A673 (cell line): ENCODE data around the gene TBC1D28. TPM values are rescaled to one million over a fixed set of nuclear protein-coding genes. Genes with fewer than 3 reads are reported as not detected.
"Not testable (repeated sequence)": the region's sequence is repeated elsewhere in the genome, so short reads cannot be mapped to it uniquely, and the experiment has no call there.

Experiments
- BruUV-seq: library from RNA; stranded (reverse); fragments of 400-500 nt; replicated peaks from 2 replicates; lab custom pipeline; 2021; lab: Mats Ljungman, UMichigan
- CTCF ChIA-PET: fragments of 300-600 bp; sonication (Branson Sonifier 250); formaldehyde crosslinking; loops from one replicate; lab custom pipeline; 2022; ENCODE audit warnings: antibody characterized with exemption; lab: Charles Lee
- POLR2A ChIA-PET: fragments of 300-600 bp; sonication (Branson Sonifier 250); formaldehyde crosslinking; loops from one replicate; lab custom pipeline; 2022; ENCODE audit warnings: antibody characterized with exemption; ENCODE audit not compliant: low non-redundant PET; lab: Charles Lee
- DNase-seq: peaks from one replicate; pipeline ENCODE4 v3.0.0-alpha.2; 2015; ENCODE audit warnings: low spot score
- H3K27ac ChIP-seq: fragments of 200-600 bp; sonication (generic); 2 replicates; pipeline ENCODE4 v1.5.1; 2016; ENCODE audit warnings: mixed run types, low read depth, mild to moderate bottlenecking, mixed read lengths, antibody characterized with exemption, low read length; ENCODE audit not compliant: poor library complexity, severe bottlenecking
- H3K27me3 ChIP-seq: fragments of 200-600 bp; sonication (generic); replicated peaks from 2 replicates; pipeline ENCODE4 v1.6.1; 2017; ENCODE audit warnings: mixed run types, low read depth, mild to moderate bottlenecking, mixed read lengths, antibody characterized with exemption, low read length; ENCODE audit not compliant: insufficient read depth, poor library complexity
- H3K36me3 ChIP-seq: fragments of 200-600 bp; sonication (generic); 2 replicates; pipeline ENCODE4 v1.6.1; 2016; ENCODE audit warnings: mixed run types, mild to moderate bottlenecking, mixed read lengths, antibody characterized with exemption, low read length; ENCODE audit not compliant: insufficient read depth, poor library complexity, severe bottlenecking
- H3K4me1 ChIP-seq: fragments of 200-600 bp; sonication (generic); 2 replicates; pipeline ENCODE4 v1.6.1; 2017; ENCODE audit warnings: mixed run types, mild to moderate bottlenecking, mixed read lengths, antibody characterized with exemption, low read length; ENCODE audit not compliant: insufficient read depth, poor library complexity, severe bottlenecking
- H3K4me3 ChIP-seq: fragments of 200-600 bp; sonication (generic); 2 replicates; pipeline ENCODE4 v1.5.1; 2016; ENCODE audit warnings: low read depth, mixed run types, mild to moderate bottlenecking, mixed read lengths, low read length; ENCODE audit not compliant: poor library complexity, severe bottlenecking
- H3K9me3 ChIP-seq: fragments of 200-600 bp; sonication (generic); 2 replicates; pipeline ENCODE4 v1.6.1; 2016; ENCODE audit warnings: mixed run types, low read depth, mild to moderate bottlenecking, mixed read lengths, antibody characterized with exemption, low read length; ENCODE audit not compliant: poor library complexity, severe bottlenecking
- intact Hi-C: fragments of 100-400 bp; cut with micrococcal nuclease; formaldehyde crosslinking; loops from one replicate; pipeline ENCODE4 v1.10.0; 2022; ENCODE audit not compliant: unreplicated experiment
- total RNA-seq: library from RNA; stranded (reverse); gene quantifications from 2 replicates; pipeline ENCODE4 v1.2.3, GENCODE V29; 2021

The TBC1D28 gene
- total RNA-seq, 1 experiment from 2014 or later = not detected

DNA sequence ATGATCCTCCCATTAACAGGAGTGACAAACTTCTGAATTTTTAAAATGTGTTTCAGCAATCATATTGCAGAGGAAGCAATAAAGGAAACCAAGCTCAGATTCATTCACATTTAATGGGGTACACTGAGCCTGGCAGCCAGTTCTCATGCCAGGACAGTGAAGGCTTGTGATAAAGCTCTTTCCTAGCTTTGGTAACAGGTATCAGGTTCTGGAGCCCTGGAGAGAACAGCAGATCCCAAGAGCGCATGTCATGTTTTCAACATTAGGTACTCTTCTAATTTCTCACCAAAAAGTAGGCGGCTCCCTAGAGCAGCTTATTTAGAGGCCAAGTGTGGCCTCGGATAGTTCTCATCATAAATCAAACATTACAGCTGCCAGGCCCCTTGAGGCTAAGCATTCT, 23.3 kb upstream of the TBC1D28 start:
- H3K27me3 ChIP-seq, H3K9me3 ChIP-seq, POLR2A ChIA-PET, BruUV-seq, DNase-seq, H3K27ac ChIP-seq, H3K4me1 ChIP-seq, H3K4me3 ChIP-seq, CTCF ChIA-PET, intact Hi-C loops: not testable (repeated sequence)
- H3K36me3 ChIP-seq = peaks cover 24% of the 10 kb centered on the region

DNA sequence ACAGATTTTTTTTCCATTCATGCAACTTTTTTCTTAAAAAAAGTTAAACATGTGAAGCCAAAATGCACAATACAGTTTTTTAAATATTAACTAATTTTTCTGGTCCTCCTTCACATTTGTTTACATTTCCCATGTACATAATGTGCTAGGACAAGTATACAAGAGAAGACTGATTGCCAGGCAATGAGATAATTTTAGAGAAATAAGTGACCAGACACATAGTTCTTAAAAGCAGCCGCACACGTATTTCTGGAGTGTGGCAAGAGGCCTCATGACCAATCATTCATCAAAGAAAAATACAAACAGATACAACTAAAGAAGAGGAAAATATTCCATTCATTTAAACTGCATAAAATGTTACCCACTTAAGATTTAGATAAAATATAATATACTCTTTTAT, 22.1 kb upstream of the TBC1D28 start:
- peaks cover 14% of the 10 kb centered on the region for H3K36me3 ChIP-seq
- H3K27ac ChIP-seq, BruUV-seq, POLR2A ChIA-PET, H3K4me3 ChIP-seq, intact Hi-C loops, CTCF ChIA-PET, H3K9me3 ChIP-seq, H3K4me1 ChIP-seq, DNase-seq, H3K27me3 ChIP-seq: not testable (repeated sequence)

DNA sequence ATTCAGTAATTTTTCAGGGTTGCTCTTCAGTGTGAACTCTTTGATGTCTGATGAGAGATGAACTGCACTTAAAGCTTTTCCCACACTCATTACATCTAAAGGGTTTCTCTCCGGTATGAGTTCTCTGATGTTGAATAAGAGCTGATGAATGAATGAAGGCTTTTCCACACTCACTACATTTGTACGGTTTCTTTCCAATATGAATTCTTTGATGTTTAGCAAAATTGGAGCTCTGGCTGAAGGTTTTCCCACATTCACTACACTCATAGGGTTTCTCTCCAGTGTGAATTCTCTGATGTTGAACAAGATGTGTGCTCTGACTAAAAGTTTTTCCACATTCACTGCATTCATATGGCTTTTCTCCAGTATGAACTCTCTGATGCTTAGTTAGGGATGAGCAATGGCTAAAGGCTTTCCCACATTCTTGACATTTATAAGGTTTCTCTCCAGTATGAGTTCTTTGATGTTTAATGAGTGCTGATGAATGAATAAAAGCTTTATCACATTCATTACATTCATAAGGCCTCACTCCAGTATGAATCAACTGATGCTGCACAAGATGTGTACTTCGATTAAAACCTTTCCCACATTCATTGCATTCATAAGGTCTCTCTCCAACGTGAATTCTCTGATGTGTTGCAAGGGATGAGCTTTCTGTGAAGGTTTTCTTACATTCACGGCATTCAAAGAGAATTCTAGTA, 17.9 kb upstream of the TBC1D28 start:
- intact Hi-C loops, H3K4me1 ChIP-seq, BruUV-seq, H3K36me3 ChIP-seq, H3K27ac ChIP-seq, POLR2A ChIA-PET, DNase-seq, H3K27me3 ChIP-seq, CTCF ChIA-PET, H3K4me3 ChIP-seq: not testable (repeated sequence)
- peaks cover 11% of the 10 kb centered on the region for H3K9me3 ChIP-seq

DNA sequence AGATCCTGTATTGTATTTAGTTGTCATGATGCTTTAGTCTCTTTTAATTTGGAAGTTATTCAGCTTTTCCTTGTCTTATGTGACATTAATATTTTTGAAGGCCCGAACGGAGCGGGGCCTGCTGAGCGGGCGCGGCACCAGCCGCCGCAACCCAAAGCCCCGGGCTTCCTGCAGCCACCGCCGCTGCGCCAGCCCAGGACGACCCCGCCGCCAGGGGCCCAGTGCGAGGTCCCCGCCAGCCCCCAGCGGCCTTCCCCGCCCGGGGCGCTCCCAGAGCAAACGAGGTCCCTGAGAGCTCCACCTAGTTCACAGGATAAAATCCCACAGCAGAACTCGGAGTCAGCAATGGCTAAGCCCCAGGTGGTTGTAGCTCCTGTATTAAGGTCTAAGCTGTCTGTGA, 5.9 kb upstream of the TBC1D28 start:
- BruUV-seq, H3K36me3 ChIP-seq, H3K27ac ChIP-seq, H3K4me1 ChIP-seq, POLR2A ChIA-PET, H3K4me3 ChIP-seq, DNase-seq, H3K9me3 ChIP-seq, intact Hi-C loops, H3K27me3 ChIP-seq: not testable (repeated sequence)
- CTCF ChIA-PET = interaction anchor here (0.6 kb wide), 1 partner anchor 25 kb away, joined by 3 read pairs; no protein-coding TSS in a partner anchor

DNA sequence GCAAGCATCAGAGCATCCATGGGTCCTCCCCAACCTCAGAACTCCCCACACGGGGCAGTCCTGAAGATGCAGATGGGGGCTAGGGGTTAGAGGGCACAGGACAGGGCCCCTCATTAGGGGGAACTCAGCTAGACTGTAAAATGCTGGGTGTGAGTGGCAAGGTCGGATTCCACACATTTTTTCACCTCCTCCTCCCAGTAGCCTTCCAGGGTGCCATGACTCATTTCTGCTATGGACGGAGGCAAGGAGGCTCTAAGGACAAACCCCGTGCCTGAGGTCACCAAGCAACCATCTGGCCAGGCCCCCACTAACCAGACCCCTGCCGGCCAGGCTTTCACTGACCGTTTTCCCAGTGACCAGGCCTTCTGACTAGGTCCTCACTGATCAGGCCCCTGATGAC, 1.1 kb downstream of the TBC1D28 start:
- H3K36me3 ChIP-seq, H3K4me1 ChIP-seq, BruUV-seq, H3K27me3 ChIP-seq, POLR2A ChIA-PET, H3K4me3 ChIP-seq, H3K9me3 ChIP-seq, CTCF ChIA-PET, DNase-seq, H3K27ac ChIP-seq, intact Hi-C loops: not testable (repeated sequence)

DNA sequence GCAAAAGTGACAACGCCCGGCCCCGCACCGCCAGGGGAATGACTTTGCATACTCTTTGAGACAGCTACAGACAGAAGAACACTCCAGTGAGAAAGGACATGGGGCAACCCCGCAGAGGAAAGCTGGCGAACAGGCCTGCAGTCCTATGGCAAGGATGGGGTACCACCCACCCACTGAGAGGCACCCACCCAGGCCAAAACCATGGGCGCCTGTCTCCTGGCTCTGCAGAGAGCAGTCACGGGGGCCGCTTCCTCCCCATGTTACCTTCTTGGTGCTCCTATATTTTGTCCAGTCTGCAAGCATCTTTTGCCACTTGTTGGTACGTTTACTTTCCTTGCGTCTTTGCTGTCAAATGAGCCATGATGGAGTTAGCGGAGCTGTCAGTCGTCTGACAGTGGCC, 5.8 kb downstream of the TBC1D28 start:
- CTCF ChIA-PET, BruUV-seq, intact Hi-C loops, H3K4me1 ChIP-seq, POLR2A ChIA-PET, H3K4me3 ChIP-seq, H3K27me3 ChIP-seq, H3K9me3 ChIP-seq, H3K27ac ChIP-seq, DNase-seq, H3K36me3 ChIP-seq: not testable (repeated sequence)

DNA sequence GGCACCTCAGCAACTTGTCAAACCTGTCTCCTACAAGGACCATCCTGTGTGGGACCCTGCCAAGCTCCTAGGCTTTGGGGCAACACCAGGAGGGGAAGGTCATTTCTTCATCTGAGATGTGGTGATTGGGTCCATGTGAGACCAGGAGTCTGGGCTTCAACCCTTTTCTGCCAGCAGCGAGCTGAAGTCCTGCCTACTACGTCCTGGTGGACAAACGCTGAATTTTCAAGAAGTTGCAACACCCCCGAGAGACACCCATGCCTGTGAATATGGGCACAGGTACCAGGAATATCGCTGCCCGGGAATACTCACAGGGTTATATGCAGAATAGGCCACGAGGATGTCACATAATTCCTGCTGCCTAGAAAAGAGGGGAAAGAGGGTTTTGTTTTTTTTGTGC, 8.0 kb downstream of the TBC1D28 start:
- H3K27ac ChIP-seq, H3K4me3 ChIP-seq, POLR2A ChIA-PET, H3K9me3 ChIP-seq, CTCF ChIA-PET, H3K4me1 ChIP-seq, BruUV-seq, H3K36me3 ChIP-seq, H3K27me3 ChIP-seq, DNase-seq, intact Hi-C loops: not testable (repeated sequence)

DNA sequence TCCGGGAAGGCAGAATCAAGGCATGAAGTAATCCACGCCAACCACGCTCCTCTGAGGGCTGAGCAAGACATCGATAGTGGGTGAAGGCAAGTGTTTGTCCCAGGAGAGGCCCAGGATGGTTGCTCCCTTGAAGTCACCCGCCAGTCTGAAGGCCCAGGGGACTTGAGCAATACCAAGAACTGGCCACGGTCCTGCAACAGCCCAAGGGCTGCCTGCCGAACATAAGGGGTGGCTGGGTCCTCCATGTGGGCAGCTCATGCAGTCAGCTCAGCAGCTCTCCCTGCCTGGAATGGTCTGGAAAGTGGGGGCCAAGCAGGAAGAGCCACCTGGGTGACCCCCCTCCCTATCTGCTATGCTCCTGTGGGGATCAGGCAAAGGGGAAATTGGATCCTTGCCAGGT, 8.4 kb downstream of the TBC1D28 start:
- intact Hi-C loops, CTCF ChIA-PET, H3K27ac ChIP-seq, H3K9me3 ChIP-seq, DNase-seq, BruUV-seq, H3K27me3 ChIP-seq, H3K36me3 ChIP-seq, H3K4me1 ChIP-seq, H3K4me3 ChIP-seq, POLR2A ChIA-PET: not testable (repeated sequence)
